ENCODE measurements around the gene DPEP2. TPM values are rescaled to one million over a fixed set of nuclear protein-coding genes. Genes with fewer than 3 reads are reported as not detected.

DPEP2 gene
- not detected in 5 replicates for total RNA-seq (2022; extraction: Qiagen RNA extraction; ENCODE audit: low read depth)

DNA sequence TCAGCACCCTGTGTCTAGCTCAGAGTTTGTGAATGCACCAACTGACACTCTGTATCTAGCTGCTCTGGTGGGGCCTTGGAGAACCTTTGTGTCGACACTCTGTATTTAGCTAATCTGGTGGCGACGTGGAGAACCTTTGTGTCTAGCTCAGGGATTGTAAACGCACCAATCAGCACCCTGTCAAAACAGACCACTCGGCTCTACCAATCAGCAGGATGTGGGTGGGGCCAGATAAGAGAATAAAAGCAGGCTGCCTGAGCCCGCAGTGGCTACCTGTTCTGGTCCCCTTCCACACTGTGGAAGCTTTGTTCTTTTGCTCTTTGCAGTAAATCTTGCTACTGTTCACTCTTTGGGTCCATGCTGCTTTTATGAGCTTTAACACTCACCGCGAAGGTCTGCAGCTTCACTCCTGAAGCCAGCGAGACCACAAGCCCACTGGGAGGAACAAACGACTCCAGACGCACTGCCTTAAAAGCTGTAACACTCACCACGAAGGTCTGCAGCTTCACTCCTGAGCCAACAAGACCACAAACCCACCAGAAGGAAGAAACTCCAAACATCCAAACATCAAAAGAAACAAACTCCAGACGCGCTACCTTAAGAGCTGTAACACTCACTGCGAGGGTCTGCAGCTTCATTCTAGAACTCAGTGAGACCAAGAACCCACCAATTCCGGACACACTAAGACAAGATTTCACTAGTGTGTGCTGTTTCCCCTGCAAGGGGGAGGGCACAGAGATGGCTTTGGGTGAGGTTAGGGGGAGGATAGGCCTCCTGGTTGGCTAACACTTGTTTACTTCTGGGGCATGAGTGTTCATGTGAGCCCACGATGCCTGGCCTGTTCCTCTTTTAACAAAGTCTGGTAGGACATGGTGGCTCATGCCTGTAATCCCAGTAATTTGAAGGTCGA lies at the start of gene DPEP2:
Gene DPEP2 (minus strand): TSS at position 706 of the 910 bp plus-strand sequence. CDS start 6,272 bp downstream, outside the sequence.

DNA sequence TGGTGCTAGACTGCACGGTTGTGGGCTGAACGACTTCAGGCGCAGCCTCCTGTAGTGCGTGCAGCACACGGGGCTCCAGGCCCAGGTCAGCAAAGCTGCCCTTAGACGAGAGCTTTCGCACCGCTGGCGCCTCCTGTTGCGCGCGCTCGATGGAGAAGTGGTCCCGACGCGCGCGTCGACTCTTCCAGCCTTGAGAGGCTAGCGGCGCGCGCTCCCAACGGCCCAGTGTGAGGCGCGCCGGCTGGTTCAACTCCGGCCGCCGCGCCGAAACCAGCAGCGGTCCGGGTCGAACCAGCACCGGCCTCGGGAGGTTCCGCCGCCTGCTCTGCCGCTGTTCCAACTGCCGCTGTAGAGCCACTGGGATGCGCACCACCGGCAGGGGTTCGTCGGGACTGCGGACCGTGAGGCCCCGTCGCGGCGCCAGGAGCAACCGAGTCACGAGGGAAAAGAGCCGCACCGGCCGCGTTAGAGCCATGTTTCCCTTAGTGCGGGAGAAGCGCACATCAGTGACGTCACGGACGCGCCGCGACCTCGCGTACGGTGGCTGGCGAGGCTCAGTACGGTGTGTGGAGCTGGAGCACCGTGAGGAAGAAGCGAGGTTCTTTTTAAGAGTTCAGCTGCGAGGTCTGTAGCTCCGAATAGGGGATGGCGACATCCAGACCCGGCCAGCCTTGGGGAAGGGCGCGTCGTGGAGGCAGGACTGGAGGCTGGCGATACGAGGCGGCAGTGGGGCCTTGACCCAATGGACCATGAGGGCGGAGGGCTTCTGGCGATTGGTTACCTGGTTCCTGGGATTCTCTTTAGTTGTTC lies 23.6 kb upstream of the DPEP2 start, which contains the start of the genes DDX28 and DUS2:
Gene DDX28 (minus strand): TSS at position 505 of the 810 bp plus-strand sequence. CDS start 30 bp downstream, at position 475.
Gene DUS2 (plus strand): TSS at position 557 of the 810 bp plus-strand sequence. CDS start 14,740 bp downstream, outside the sequence.

DNA sequence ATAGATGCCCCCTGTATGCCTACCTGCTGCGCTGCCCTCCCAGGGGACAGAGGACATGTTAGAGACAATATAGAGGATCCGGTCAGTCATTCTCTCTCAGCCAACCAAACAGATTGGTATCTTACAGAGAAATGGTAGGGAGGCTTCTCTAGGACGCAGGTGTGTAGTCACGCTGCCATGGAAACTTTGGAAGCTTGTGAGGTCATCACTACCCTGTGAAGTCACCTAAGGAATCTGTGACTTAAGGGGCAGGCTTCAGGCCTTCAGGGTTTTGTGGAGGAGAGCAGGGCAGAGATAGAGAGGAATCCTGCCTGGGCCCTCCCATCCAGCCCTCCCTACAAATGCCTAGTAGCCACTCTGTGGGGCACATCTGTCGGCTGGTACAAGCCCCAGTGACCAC lies 16.4 kb upstream of the DPEP2 start, which contains the start of gene DPEP2NB:
Gene DPEP2NB (minus strand): TSS at position 231 of the 400 bp plus-strand sequence. CDS start 141 bp downstream, at position 90.

GRCh38 chr16:67979955-67980678 lies 19.2 kb downstream of the DPEP2 start, which contains the start of gene DPEP3:
Gene DPEP3 (minus strand): TSS chr16:67980499. CDS start chr16:67980380, 119 bp downstream.

GRCh38 chr16:67968400-67969253 lies 30.7 kb downstream of the DPEP2 start, which contains the start of gene SLC12A4:
Gene SLC12A4 (minus strand): TSS chr16:67968637. CDS start chr16:67968553, 84 bp downstream.

DNA sequence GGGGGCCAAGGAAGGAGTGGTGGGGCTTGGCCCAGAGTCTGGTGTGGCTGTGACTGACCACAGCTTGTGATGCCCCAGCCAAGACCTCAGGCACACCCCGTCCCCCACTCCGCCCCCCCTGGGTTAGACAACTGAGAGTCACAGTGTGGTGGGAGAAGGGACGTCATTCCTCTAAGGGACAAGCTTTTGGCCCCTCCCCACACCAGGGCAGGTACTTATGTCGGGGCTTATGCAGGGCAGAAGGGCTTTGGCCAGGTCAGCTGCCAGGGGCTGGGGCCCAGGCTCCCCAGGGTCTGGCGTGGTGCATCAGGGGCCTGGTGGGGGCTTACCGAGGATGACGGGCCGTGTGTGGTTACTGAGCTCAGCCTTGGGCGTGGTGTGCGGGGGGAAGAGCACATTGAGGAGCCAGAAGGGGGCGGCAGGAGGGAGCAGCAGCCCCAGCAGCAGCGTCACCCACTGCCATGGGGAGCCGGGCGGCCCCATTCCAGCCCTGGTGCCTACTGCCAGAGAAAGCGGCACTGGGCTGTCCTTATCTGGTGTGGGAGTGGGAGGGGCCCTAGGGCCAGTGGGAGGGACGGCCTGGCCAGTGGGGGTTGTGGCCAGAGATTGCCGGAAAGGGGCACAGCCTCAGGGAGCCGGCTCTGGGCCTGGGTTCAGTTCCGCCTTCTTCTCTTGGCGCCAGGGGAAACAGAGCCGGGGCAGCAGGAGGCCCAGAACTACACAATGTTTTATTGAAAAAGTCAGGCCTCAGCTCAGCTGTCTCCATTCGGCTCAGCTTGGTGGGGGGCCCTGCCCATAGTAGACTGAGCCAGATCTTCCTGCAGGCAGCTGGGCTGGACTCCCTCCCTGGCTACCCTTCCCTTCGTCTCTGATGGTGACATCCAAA lies 55.4 kb downstream of the DPEP2 start, which contains the start of gene LCAT:
Gene LCAT (minus strand): TSS at position 502 of the 886 bp plus-strand sequence. CDS start 19 bp downstream, at position 483.

Other genes starting within 250 kb of the DPEP2 start
- gene RANBP10, start 192.9 kb downstream of the DPEP2 start, total RNA-seq (2022; extraction: Qiagen RNA extraction; ENCODE audit: low read depth) = 8.7 to 9.8 TPM (median 9.2 TPM) in 5 replicates
- gene TSNAXIP1, start 192.6 kb downstream of the DPEP2 start, total RNA-seq (2022; extraction: Qiagen RNA extraction; ENCODE audit: low read depth) = 0.35 to 0.83 TPM (median 0.43 TPM) in 5 replicates
- 24.7 to 45.1 TPM (median 42.2 TPM) in 5 replicates for gene THAP11, start 157.2 kb downstream of the DPEP2 start, total RNA-seq (2022; extraction: Qiagen RNA extraction; ENCODE audit: low read depth)
- 231 to 244 TPM (median 242 TPM) in 5 replicates for gene NUTF2, start 152.6 kb downstream of the DPEP2 start, total RNA-seq (2022; extraction: Qiagen RNA extraction; ENCODE audit: low read depth)
- 26.9 to 31.8 TPM (median 29.8 TPM) in 5 replicates for gene CENPT, start 151.8 kb downstream of the DPEP2 start, total RNA-seq (2022; extraction: Qiagen RNA extraction; ENCODE audit: low read depth)
- 58.5 to 70.6 TPM (median 64.6 TPM) in 5 replicates for gene EDC4, start 126.4 kb downstream of the DPEP2 start, total RNA-seq (2022; extraction: Qiagen RNA extraction; ENCODE audit: low read depth)
- gene NRN1L, start 114.6 kb downstream of the DPEP2 start, total RNA-seq (2022; extraction: Qiagen RNA extraction; ENCODE audit: low read depth) = 0.17 to 0.29 TPM in 2 of 5 replicates, not detected in the others
- gene PSKH1, start 106.2 kb downstream of the DPEP2 start, total RNA-seq (2022; extraction: Qiagen RNA extraction; ENCODE audit: low read depth) = 11.6 to 18.1 TPM (median 15.8 TPM) in 5 replicates
- gene CTRL, start 67.6 kb downstream of the DPEP2 start, total RNA-seq (2022; extraction: Qiagen RNA extraction; ENCODE audit: low read depth) = 1.6 to 2.7 TPM (median 1.8 TPM) in 5 replicates
- 37.4 to 55.9 TPM (median 50.3 TPM) in 5 replicates for gene PSMB10, start 62.6 kb downstream of the DPEP2 start, total RNA-seq (2022; extraction: Qiagen RNA extraction; ENCODE audit: low read depth)
- 4.9 to 10.8 TPM (median 9.3 TPM) in 5 replicates for gene LCAT, start 55.4 kb downstream of the DPEP2 start, total RNA-seq (2022; extraction: Qiagen RNA extraction; ENCODE audit: low read depth)
- 19.7 to 30.7 TPM (median 26.2 TPM) in 5 replicates for gene SLC12A4, start 30.8 kb downstream of the DPEP2 start, total RNA-seq (2022; extraction: Qiagen RNA extraction; ENCODE audit: low read depth)
- not detected in 5 replicates for gene DPEP3, start 19.0 kb downstream of the DPEP2 start, total RNA-seq (2022; extraction: Qiagen RNA extraction; ENCODE audit: low read depth)
- gene DPEP2NB, start 16.4 kb upstream of the DPEP2 start, total RNA-seq (2022; extraction: Qiagen RNA extraction; ENCODE audit: low read depth) = not detected in 5 replicates
- 16.6 to 21.2 TPM (median 20.2 TPM) in 5 replicates for gene DDX28, start 23.7 kb upstream of the DPEP2 start, total RNA-seq (2022; extraction: Qiagen RNA extraction; ENCODE audit: low read depth)
- 15.3 to 18.9 TPM (median 17.7 TPM) in 5 replicates for gene DUS2, start 23.8 kb upstream of the DPEP2 start, total RNA-seq (2022; extraction: Qiagen RNA extraction; ENCODE audit: low read depth)
- 14.4 to 16.1 TPM (median 15.7 TPM) in 5 replicates for gene NFATC3, start 85.9 kb upstream of the DPEP2 start, total RNA-seq (2022; extraction: Qiagen RNA extraction; ENCODE audit: low read depth)
- gene ESRP2, start 236.6 kb upstream of the DPEP2 start, total RNA-seq (2022; extraction: Qiagen RNA extraction; ENCODE audit: low read depth) = 0.05 to 0.21 TPM (median 0.12 TPM) in 4 of 5 replicates, not detected in the other
- gene PLA2G15, start 245.9 kb upstream of the DPEP2 start, total RNA-seq (2022; extraction: Qiagen RNA extraction; ENCODE audit: low read depth) = 12.4 to 17.4 TPM (median 14.5 TPM) in 5 replicates